ENCODE data around the gene FGFBP1. TPM values are rescaled to one million over a fixed set of nuclear protein-coding genes. Genes with fewer than 3 reads are reported as not detected.

FGFBP1 gene
- total RNA-seq = not detected

- no peak for TF ChIP-seq CTCF (IDR thresholded peaks at IDR 0.05)
- H3K9me3 ChIP-seq = no peaks in the 10 kb centered on the region
- no peaks in the 10 kb centered on the region for H3K36me3 ChIP-seq
These were observed at the start of gene FGFBP1 for GRCh38 chr4:15938640-15939039. Gene FGFBP1 (minus strand): TSS chr4:15938740. CDS start chr4:15936632, 2,108 bp downstream.

GRCh38 chr4:15988222-15988621 is 49.7 kb upstream of the FGFBP1 start:
- Histone ChIP-seq H3K27me3 (replicated peaks; ENCODE audit: insufficient read depth) (no peaks in the 10 kb centered on the region), H3K4me1 (ENCODE audit: control insufficient read depth in 1 of 2, low read depth in 2 of 2) (no peaks in the 10 kb centered on the region), H3K4me3 (no peak overlapping the region), H3K36me3 (no peaks in the 10 kb centered on the region), H3K9me3 (no peaks in the 10 kb centered on the region), H3K27ac (no peak overlapping the region)
- DNase-seq (ENCODE audit: low spot score) (no peak), ATAC-seq (ENCODE audit: insufficient number of reproducible peaks, low FRiP score, low read depth) (no peak)
- no peak for TF ChIP-seq CTCF (IDR thresholded peaks at IDR 0.05)

More at GRCh38 chr4:15938640-15939039, at the start of gene FGFBP1:
- no peak within 1 kb of the TSS for H3K4me3 ChIP-seq
- peaks cover 0 to 5% of the 10 kb centered on the region in 2 donors for H3K4me1 ChIP-seq (ENCODE audit: control insufficient read depth in 1 of 2, low read depth in 2 of 2)
- ATAC-seq (ENCODE audit: insufficient number of reproducible peaks, low FRiP score, low read depth) = no peak
- H3K27ac ChIP-seq = no peak within 1 kb of the TSS
- no peak for DNase-seq (ENCODE audit: low spot score)
- no peaks in the 10 kb centered on the region for H3K27me3 ChIP-seq (replicated peaks; ENCODE audit: insufficient read depth)

- ATAC-seq (ENCODE audit: insufficient number of reproducible peaks, low FRiP score, low read depth) = no peak
These were observed 48.4 kb upstream of the FGFBP1 start for GRCh38 chr4:15986907-15987306.

GRCh38 chr4:15983610-15984009 is 45.1 kb upstream of the FGFBP1 start:
- H3K27ac ChIP-seq = no peak overlapping the region
- H3K36me3 ChIP-seq = no peaks in the 10 kb centered on the region
- DNase-seq (ENCODE audit: low spot score) = no peak
- H3K4me3 ChIP-seq = no peak overlapping the region
- no peak for TF ChIP-seq CTCF (IDR thresholded peaks at IDR 0.05)
- ATAC-seq (ENCODE audit: insufficient number of reproducible peaks, low FRiP score, low read depth) = no peak
- no peaks in the 10 kb centered on the region for H3K27me3 ChIP-seq (replicated peaks; ENCODE audit: insufficient read depth)
- H3K9me3 ChIP-seq = no peaks in the 10 kb centered on the region
- no peaks in the 10 kb centered on the region for H3K4me1 ChIP-seq (ENCODE audit: control insufficient read depth in 1 of 2, low read depth in 2 of 2)

More at GRCh38 chr4:15986907-15987306, 48.4 kb upstream of the FGFBP1 start:
- Histone ChIP-seq H3K27ac (no peak overlapping the region), H3K4me3 (no peak overlapping the region), H3K9me3 (no peaks in the 10 kb centered on the region), H3K36me3 (no peaks in the 10 kb centered on the region), H3K27me3 (replicated peaks; ENCODE audit: insufficient read depth) (no peaks in the 10 kb centered on the region), H3K4me1 (ENCODE audit: control insufficient read depth in 1 of 2, low read depth in 2 of 2) (no peaks in the 10 kb centered on the region)
- DNase-seq (ENCODE audit: low spot score) = no peak
- TF ChIP-seq CTCF (IDR thresholded peaks at IDR 0.05) = no peak

GRCh38 chr4:15982842-15983524 is 44.4 kb upstream of the FGFBP1 start:
- Histone ChIP-seq H3K4me1 (ENCODE audit: control insufficient read depth in 1 of 2, low read depth in 2 of 2) (no peaks in the 10 kb centered on the region), H3K9me3 (no peaks in the 10 kb centered on the region), H3K36me3 (no peaks in the 10 kb centered on the region), H3K27me3 (replicated peaks; ENCODE audit: insufficient read depth) (no peaks in the 10 kb centered on the region), H3K4me3 (no peak overlapping the region), H3K27ac (no peak overlapping the region)
- ATAC-seq (ENCODE audit: insufficient number of reproducible peaks, low FRiP score, low read depth) = no peak
- no peak for DNase-seq (ENCODE audit: low spot score)
- TF ChIP-seq CTCF (IDR thresholded peaks at IDR 0.05) = no peak

All from thoracic aorta (tissue), 2 donors.